ENCODE measurements around the gene MYO3B. TPM values are rescaled to one million over a fixed set of nuclear protein-coding genes. Genes with fewer than 3 reads are reported as not detected.

MYO3B gene
- total RNA-seq, 1 experiment from 2014 or later = 0.63 TPM

DNA sequence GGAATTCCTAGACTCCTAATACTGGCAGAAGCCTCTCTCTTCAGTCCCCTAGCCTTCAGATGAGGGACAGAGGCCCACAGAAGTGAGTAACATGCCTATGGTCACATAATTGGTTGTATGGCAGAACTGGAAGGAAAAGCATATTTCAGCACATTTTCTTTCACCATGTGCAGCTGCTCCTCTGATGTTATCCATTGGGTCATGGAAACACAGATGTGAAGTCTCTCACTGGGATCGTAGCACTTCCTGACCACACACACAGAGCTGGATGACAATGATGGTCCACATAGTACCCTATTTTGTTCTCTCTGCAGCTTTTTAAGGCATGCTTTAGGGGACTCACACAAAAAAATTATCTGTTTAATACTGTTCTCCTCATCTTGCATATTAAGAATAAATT, 24.5 kb downstream of the MYO3B start:
- no peaks in the 10 kb centered on the region for H3K79me2 ChIP-seq (ENCODE audit: insufficient read depth, low read length)
- H3K27ac ChIP-seq (ENCODE audit: insufficient read length, low read depth, low read length) = no peak overlapping the region
- Mint-ChIP-seq H3K9me3 (peaks cover 9 to 11% of the 10 kb centered on the region in 2 experiments), H3K4me3 (no peak overlapping the region), H3K27ac (no peak overlapping the region), H3K36me3 (ENCODE audit: insufficient read depth in 1 of 3, low read depth in 3 of 3) (peaks cover 11 to 15% (median 11%) of the 10 kb centered on the region in 3 experiments), H3K4me1 (peaks cover 7 to 11% of the 10 kb centered on the region in 2 experiments), H3K27me3 (ENCODE audit: low read depth) (no peaks in the 10 kb centered on the region)
- H2BK20ac ChIP-seq (ENCODE audit: low read depth, low read length, poor library complexity, severe bottlenecking) = no peak overlapping the region
- no peak overlapping the region for H3K18ac ChIP-seq (ENCODE audit: insufficient read length, low read depth, low read length)
- H3K14ac ChIP-seq (ENCODE audit: insufficient read depth, low read length) = no peak overlapping the region
- no peak overlapping the region for H3K9ac ChIP-seq (ENCODE audit: extremely low read depth, insufficient read length, low read length)
- H3K9me3 ChIP-seq (ENCODE audit: control insufficient read depth, low read depth, low read length) = no peaks in the 10 kb centered on the region
- H3K4me2 ChIP-seq (ENCODE audit: insufficient read depth, insufficient read length, low read length) = no peak overlapping the region
- no peak overlapping the region for H2AFZ ChIP-seq (ENCODE audit: low read length)
- H3K27me3 ChIP-seq (ENCODE audit: insufficient read depth, low read length) = no peaks in the 10 kb centered on the region
- no peak overlapping the region for H3K4ac ChIP-seq (ENCODE audit: low read depth, low read length)
- no peak overlapping the region for H4K5ac ChIP-seq (ENCODE audit: insufficient read length, low read depth, low read length)
- H3K23me2 ChIP-seq (ENCODE audit: insufficient read length, low read depth, low read length, poor library complexity, severe bottlenecking) = no peaks in the 10 kb centered on the region
- H2AK5ac ChIP-seq (ENCODE audit: insufficient read length, low read length) = no peak overlapping the region
- TF ChIP-seq CTCF (conservative IDR thresholded peaks at IDR 0.05) = no peak
- H2BK15ac ChIP-seq (ENCODE audit: low read depth, low read length) = no peak overlapping the region
- no peak overlapping the region for H3K56ac ChIP-seq (ENCODE audit: insufficient read length, low read depth, low read length)
- H3K4me1 ChIP-seq (ENCODE audit: insufficient read depth, low read length) = no peaks in the 10 kb centered on the region
- H2BK12ac ChIP-seq (ENCODE audit: insufficient read length, low read depth, low read length) = no peak overlapping the region
- H3T11ph ChIP-seq (ENCODE audit: low read length) = no peak overlapping the region
- no CpG with 5 or more reads among the region's 1 CpG for WGBS (ENCODE audit: extremely low coverage, insufficient read length, low lambda C conversion rate)
- no peak for DNase-seq
- no peak overlapping the region for H3K23ac ChIP-seq (ENCODE audit: insufficient read length, low read depth, low read length)
- H2BK5ac ChIP-seq (ENCODE audit: insufficient read length, low read length) = no peak overlapping the region
- no peaks in the 10 kb centered on the region for H4K20me1 ChIP-seq (ENCODE audit: control insufficient read depth, insufficient read depth, insufficient read length)
- no peaks in the 10 kb centered on the region for H3K79me1 ChIP-seq (ENCODE audit: insufficient read depth, low read depth, low read length, poor library complexity, severe bottlenecking)
- no peak overlapping the region for H2BK120ac ChIP-seq (ENCODE audit: low read depth, low read length, poor library complexity, severe bottlenecking)
- no peak overlapping the region for H4K91ac ChIP-seq (ENCODE audit: insufficient read length, low read depth, low read length)
- no peak overlapping the region for H4K8ac ChIP-seq (replicated peaks; ENCODE audit: insufficient read length, low read depth, low read length)

Measured in H9 (cell line).